Transverse colon (tissue), 4 donors: ENCODE results near the gene CAPZA1.

Source experiments
- EP300 ChIP-seq: sonication (generic); formaldehyde crosslinking; IDR thresholded peaks from one replicate; pipeline ENCODE4 v1.6.1; 2017; ENCODE audit warnings: antibody characterized with exemption, low read depth
- POLR2AphosphoS5 ChIP-seq, 3 donors: sonication (generic); formaldehyde crosslinking; IDR thresholded peaks; one replicate each; pipeline ENCODE4 v1.6.1; 2016; ENCODE audit warnings: antibody characterized with exemption in 3 of 3
- TF ChIP-seq, protein P1 (sequence below), 5 experiments: fragments of 200-600 bp in 3 of 5; fragments of 450-650 bp in 2 of 5; sonication (generic) in 3 of 5; IDR thresholded peaks; 1 replicate in 2 of 5; 2 replicates in 3 of 5; pipeline ENCODE4 v1.5.1; 2016 to 2017; ENCODE audit warnings: antibody characterized with exemption in 5 of 5, inconsistent platforms in 3 of 5, mild to moderate bottlenecking in 2 of 5, moderate library complexity in 1 of 5

- TF ChIP-seq, protein P1, sequence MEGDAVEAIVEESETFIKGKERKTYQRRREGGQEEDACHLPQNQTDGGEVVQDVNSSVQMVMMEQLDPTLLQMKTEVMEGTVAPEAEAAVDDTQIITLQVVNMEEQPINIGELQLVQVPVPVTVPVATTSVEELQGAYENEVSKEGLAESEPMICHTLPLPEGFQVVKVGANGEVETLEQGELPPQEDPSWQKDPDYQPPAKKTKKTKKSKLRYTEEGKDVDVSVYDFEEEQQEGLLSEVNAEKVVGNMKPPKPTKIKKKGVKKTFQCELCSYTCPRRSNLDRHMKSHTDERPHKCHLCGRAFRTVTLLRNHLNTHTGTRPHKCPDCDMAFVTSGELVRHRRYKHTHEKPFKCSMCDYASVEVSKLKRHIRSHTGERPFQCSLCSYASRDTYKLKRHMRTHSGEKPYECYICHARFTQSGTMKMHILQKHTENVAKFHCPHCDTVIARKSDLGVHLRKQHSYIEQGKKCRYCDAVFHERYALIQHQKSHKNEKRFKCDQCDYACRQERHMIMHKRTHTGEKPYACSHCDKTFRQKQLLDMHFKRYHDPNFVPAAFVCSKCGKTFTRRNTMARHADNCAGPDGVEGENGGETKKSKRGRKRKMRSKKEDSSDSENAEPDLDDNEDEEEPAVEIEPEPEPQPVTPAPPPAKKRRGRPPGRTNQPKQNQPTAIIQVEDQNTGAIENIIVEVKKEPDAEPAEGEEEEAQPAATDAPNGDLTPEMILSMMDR (IDR thresholded peaks at IDR 0.05): no peak
- TF ChIP-seq POLR2AphosphoS5 (IDR thresholded peaks at IDR 0.05) (no peak), EP300 (no peak)
These were observed 56.2 kb downstream of the CAPZA1 start for GRCh38 chr1:112675728-112676381.
